NT2/D1 (cell line): ENCODE results near the gene ABR.

Experiments
- YY1 ChIP-seq: IDR thresholded peaks from 2 replicates; pipeline ENCODE4 v1.6.1; 2011; ENCODE audit not compliant: insufficient read length, insufficient read depth
- ZNF274 ChIP-seq: IDR thresholded peaks from 2 replicates; pipeline ENCODE4 v1.6.1; 2011; ENCODE audit warnings: mild to moderate bottlenecking, low read depth, low read length

- no peak for TF ChIP-seq ZNF274
- no peak for TF ChIP-seq YY1
Measured at GRCh38 chr17:1000597-1001461, 179.0 kb downstream of the ABR start.
